ENCODE results near the gene CHD5.

DNA sequence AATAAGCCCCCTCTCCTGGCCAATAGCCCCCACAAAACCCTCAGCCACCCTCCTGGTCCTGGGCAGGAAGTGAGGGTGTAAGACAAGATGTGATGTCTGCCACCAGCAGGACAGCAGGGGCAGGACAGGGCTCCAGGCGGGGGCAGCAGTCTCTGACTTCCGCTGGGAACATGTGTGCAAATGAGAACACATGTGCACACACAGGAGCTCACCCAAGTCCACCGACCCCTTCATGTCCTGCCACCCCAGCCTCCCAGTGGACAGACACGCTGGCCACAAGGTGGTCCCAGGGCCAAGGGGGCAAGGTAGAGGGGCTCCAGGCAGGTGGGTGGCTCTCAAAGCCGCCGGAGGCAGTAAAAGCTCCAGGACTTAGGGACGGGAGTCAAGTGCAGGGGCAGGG, 74.4 kb downstream of the CHD5 start:
- no peak for TF ChIP-seq EZH2 (IDR thresholded peaks at IDR 0.05)
- TF ChIP-seq POLR2AphosphoS5 (IDR thresholded peaks at IDR 0.05; ENCODE audit: borderline replicate concordance, low read depth, low read length), result no peak
